ENCODE results near the gene SMPD2.

DNA sequence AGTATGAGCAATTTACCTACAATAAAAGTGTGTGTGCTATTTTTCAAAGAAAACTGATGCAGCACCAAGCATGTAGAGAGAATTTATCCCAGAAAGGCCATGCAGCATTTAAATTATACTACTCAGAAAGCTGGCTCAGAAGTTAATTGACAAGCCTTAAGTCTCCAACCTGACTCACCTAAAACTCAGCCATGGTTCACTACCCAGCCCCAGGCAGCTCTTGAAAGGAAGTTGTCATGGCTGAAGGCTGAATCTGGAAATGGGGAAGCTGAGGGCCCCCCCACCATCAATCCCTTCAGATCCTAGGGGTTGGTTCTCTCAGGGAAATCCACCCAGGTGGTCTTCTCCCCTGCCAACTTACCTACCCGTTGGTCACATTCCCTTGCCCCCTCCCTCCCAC, 19.8 kb upstream of the SMPD2 start:
- TF ChIP-seq, protein P1, sequence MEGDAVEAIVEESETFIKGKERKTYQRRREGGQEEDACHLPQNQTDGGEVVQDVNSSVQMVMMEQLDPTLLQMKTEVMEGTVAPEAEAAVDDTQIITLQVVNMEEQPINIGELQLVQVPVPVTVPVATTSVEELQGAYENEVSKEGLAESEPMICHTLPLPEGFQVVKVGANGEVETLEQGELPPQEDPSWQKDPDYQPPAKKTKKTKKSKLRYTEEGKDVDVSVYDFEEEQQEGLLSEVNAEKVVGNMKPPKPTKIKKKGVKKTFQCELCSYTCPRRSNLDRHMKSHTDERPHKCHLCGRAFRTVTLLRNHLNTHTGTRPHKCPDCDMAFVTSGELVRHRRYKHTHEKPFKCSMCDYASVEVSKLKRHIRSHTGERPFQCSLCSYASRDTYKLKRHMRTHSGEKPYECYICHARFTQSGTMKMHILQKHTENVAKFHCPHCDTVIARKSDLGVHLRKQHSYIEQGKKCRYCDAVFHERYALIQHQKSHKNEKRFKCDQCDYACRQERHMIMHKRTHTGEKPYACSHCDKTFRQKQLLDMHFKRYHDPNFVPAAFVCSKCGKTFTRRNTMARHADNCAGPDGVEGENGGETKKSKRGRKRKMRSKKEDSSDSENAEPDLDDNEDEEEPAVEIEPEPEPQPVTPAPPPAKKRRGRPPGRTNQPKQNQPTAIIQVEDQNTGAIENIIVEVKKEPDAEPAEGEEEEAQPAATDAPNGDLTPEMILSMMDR (IDR thresholded peaks at IDR 0.05): no peak
- TF ChIP-seq POLR2A (IDR thresholded peaks at IDR 0.05): no peak

Measured in uterus (tissue), 2 donors.